SU-DHL-6 (cell line): ENCODE data around the gene SUPT20HL1.

Experiments used
- H2AFZ ChIP-seq: fragments of 200-600 bp; sonication (generic); 2 replicates; pipeline ENCODE4 v1.6.1; 2014; ENCODE audit warnings: low read depth, mild to moderate bottlenecking, moderate library complexity, mixed read lengths, antibody characterized with exemption, low read length; ENCODE audit not compliant: severe bottlenecking
- H3F3A ChIP-seq: fragments of 200-600 bp; shearing (Covaris generic); 2 replicates; pipeline ENCODE4 v1.6.0; 2016; ENCODE audit warnings: antibody characterized with exemption, mild to moderate bottlenecking; ENCODE audit not compliant: insufficient read depth
- H3K27ac ChIP-seq: fragments of 200-600 bp; sonication (generic); 2 replicates; pipeline ENCODE4 v1.5.1; 2016; ENCODE audit warnings: low read depth, mild to moderate bottlenecking, low read length, moderate library complexity, mixed read lengths
- H3K27me3 ChIP-seq: fragments of 200-600 bp; sonication (generic), shearing (Covaris generic); 2 replicates; pipeline ENCODE4 v1.6.0; 2014; ENCODE audit warnings: mild to moderate bottlenecking, low read length
- H3K36me3 ChIP-seq: fragments of 200-600 bp; sonication (generic); 2 replicates; pipeline ENCODE4 v1.6.1; 2014; ENCODE audit warnings: mild to moderate bottlenecking, low read length, mixed read lengths
- H3K4me2 ChIP-seq: fragments of 300-600, 200-600 bp; shearing (Covaris generic), sonication (generic); 2 replicates; pipeline ENCODE4 v1.6.0; 2014; ENCODE audit warnings: low read length, low read depth, mild to moderate bottlenecking; ENCODE audit not compliant: poor library complexity, severe bottlenecking
- H3K4me3 ChIP-seq: fragments of 200-600 bp; sonication (generic); 2 replicates; pipeline ENCODE4 v1.5.1; 2014; ENCODE audit warnings: antibody characterized with exemption, low read length, mild to moderate bottlenecking, mixed read lengths; ENCODE audit not compliant: insufficient read depth, poor library complexity, severe bottlenecking
- H3K79me2 ChIP-seq: fragments of 200-600 bp; sonication (generic); 2 replicates; pipeline ENCODE4 v1.6.1; 2014; ENCODE audit warnings: mild to moderate bottlenecking, low read length, moderate library complexity; ENCODE audit not compliant: insufficient read depth
- H3K9ac ChIP-seq: fragments of 200-600 bp; sonication (generic); 2 replicates; pipeline ENCODE4 v1.7.0; 2014; ENCODE audit warnings: mild to moderate bottlenecking, low read length
- H3K9me2 ChIP-seq: fragments of 200-600 bp; sonication (generic); replicated peaks from 2 replicates; pipeline ENCODE4 v1.6.1; 2014; ENCODE audit warnings: low read length; ENCODE audit not compliant: insufficient read depth
- H3K9me3 ChIP-seq: fragments of 200-600 bp; sonication (generic); 2 replicates; pipeline ENCODE4 v1.6.1; 2014; ENCODE audit warnings: low read length, mixed read lengths; ENCODE audit not compliant: insufficient read depth
- H4K20me1 ChIP-seq: fragments of 200-600 bp; sonication (generic); 2 replicates; pipeline ENCODE4 v1.6.1; 2014; ENCODE audit warnings: low read depth, mild to moderate bottlenecking, antibody characterized with exemption, low read length, moderate library complexity, mixed read lengths
- CTCF ChIP-seq: fragments of 200-600 bp; sonication (generic); IDR thresholded peaks from one replicate; pipeline ENCODE4 v1.5.1; 2017; ENCODE audit warnings: antibody characterized with exemption, mild to moderate bottlenecking, low read length, moderate library complexity; ENCODE audit not compliant: insufficient read depth, poor library complexity, severe bottlenecking
- EZH2phosphoT487 ChIP-seq: fragments of 200-600 bp; sonication (generic), shearing (Covaris generic); conservative IDR thresholded peaks from 2 replicates; pipeline ENCODE4 v1.6.1; 2018; ENCODE audit warnings: mild to moderate bottlenecking, antibody characterized with exemption, low read length, moderate library complexity, mixed read lengths

SUPT20HL1 gene

GRCh38 chrX:24391843-24392242, 31.4 kb downstream of the SUPT20HL1 start:
- H2AFZ ChIP-seq: no peak overlapping the region
- no peaks in the 10 kb centered on the region for H3K27me3 ChIP-seq
- H3F3A ChIP-seq: no peaks in the 10 kb centered on the region
- TF ChIP-seq CTCF (no peak), EZH2phosphoT487 (no peak)
- no peaks in the 10 kb centered on the region for H3K9me2 ChIP-seq
- no peak overlapping the region for H3K27ac ChIP-seq
- no peak overlapping the region for H3K4me3 ChIP-seq
- no peaks in the 10 kb centered on the region for H3K36me3 ChIP-seq
- no peak overlapping the region for H3K4me2 ChIP-seq
- H4K20me1 ChIP-seq: no peaks in the 10 kb centered on the region
- H3K9me3 ChIP-seq: no peaks in the 10 kb centered on the region
- no peak overlapping the region for H3K9ac ChIP-seq
- no peaks in the 10 kb centered on the region for H3K79me2 ChIP-seq

- Histone ChIP-seq H3K9me2 (no peaks in the 10 kb centered on the region), H3K4me3 (no peak overlapping the region), H3K36me3 (no peaks in the 10 kb centered on the region), H3K27ac (no peak overlapping the region), H3K9me3 (no peaks in the 10 kb centered on the region), H4K20me1 (no peaks in the 10 kb centered on the region), H3K79me2 (no peaks in the 10 kb centered on the region), H3K9ac (no peak overlapping the region), H2AFZ (no peak overlapping the region), H3K27me3 (no peaks in the 10 kb centered on the region), H3K4me2 (no peak overlapping the region), H3F3A (no peaks in the 10 kb centered on the region)
- TF ChIP-seq CTCF: no peak
- TF ChIP-seq EZH2phosphoT487: no peak
These were observed 32.3 kb downstream of the SUPT20HL1 start for GRCh38 chrX:24392709-24393108.

- H3F3A ChIP-seq: no peaks in the 10 kb centered on the region
- no peak overlapping the region for H3K4me3 ChIP-seq
- no peak overlapping the region for H2AFZ ChIP-seq
- H3K4me2 ChIP-seq: no peak overlapping the region
- no peaks in the 10 kb centered on the region for H3K36me3 ChIP-seq
- H3K27ac ChIP-seq: no peak overlapping the region
- no peak overlapping the region for H3K9ac ChIP-seq
- H4K20me1 ChIP-seq: no peaks in the 10 kb centered on the region
- no peaks in the 10 kb centered on the region for H3K27me3 ChIP-seq
- no peak for TF ChIP-seq EZH2phosphoT487
- TF ChIP-seq CTCF: peak; percentile 30
- no peaks in the 10 kb centered on the region for H3K9me3 ChIP-seq
- no peaks in the 10 kb centered on the region for H3K9me2 ChIP-seq
- no peaks in the 10 kb centered on the region for H3K79me2 ChIP-seq
These were observed 35.3 kb downstream of the SUPT20HL1 start for GRCh38 chrX:24395775-24396174.
